ENCODE data around the gene IFNA13.

DNA sequence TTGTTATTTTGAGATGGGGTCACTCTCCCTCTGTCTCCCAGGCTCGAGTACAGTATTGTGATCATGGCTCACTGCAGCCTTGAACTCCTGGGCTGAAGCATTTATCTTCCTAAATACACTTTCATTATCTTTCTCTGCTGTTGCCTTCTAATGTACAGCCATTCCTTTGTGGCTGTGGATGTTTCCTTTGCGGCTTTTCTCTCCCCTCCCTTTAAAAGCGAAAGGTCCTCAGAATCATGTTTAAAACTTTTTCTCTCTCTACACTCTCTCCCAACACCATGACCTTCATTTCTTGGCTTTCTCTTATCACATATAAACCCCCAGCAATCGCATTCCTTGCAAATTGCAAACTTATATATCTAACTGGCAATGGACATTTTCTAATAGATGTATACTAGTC, 15.8 kb upstream of the IFNA13 start:
- TF ChIP-seq TAF1 (IDR thresholded peaks at IDR 0.05; ENCODE audit: borderline replicate concordance, low read depth, low read length): no peak
- no peak for TF ChIP-seq POLR2A (IDR thresholded peaks at IDR 0.05; ENCODE audit: low read depth, low read length)
- no peak for TF ChIP-seq POLR2AphosphoS5 (IDR thresholded peaks at IDR 0.05; ENCODE audit: low read depth, low read length)

Data from GM12892 (cell line).